NCI-H2227 (cell line): ENCODE measurements around the gene DES.

Source experiments
- DNase-seq: peaks from one replicate; lab custom pipeline; 2025; ENCODE audit not compliant: unreplicated experiment; lab: John Stamatoyannopoulos, UW

The DES gene

GRCh38 chr2:219437690-219438206 is 19.6 kb downstream of the DES start:
- DNase-seq = no peak

GRCh38 chr2:219438453-219438852 is 20.3 kb downstream of the DES start:
- no peak for DNase-seq

GRCh38 chr2:219439506-219439905 is 21.3 kb downstream of the DES start:
- no peak for DNase-seq

DNA sequence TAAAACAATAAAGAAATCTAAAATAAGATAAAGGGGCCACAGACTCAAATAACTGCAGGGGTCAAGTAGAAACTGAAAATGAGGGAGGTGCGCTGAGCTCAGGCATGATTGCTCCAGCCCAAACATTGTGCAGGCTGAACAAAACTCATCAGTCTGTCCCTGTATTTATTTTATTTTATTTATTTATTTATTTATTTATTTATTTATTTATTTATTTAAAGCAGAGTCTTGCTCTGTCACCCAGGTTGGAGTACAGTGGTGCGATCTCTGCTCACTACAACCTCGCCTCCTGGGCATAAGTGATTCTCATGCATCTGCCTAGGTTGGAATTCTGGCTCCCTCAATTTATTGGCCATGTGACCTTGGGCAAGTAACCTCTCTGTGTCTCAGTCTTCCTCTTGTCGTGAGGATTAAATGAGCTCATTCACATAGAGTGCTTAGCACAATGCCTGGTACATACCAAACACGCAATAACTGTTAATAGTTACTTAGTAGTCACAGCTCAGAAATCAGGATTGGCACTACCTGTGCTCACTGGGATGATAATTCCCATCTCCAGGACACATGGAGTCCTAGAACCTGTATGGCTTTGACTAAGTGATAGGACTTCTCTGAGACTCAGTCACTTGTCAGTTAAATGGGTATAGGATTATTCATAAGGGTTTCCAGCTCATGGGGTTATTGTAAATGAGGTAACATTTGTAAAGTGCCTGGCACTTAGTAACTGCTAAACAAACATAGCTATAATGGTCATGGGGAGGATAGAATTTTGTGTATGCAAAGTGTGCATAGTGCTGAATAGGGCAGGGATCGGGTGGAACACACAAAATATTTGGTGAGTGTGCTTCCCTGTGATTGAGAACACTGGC is 22.4 kb downstream of the DES start:
- DNase-seq = no peak

- peak; percentile 74 for DNase-seq
Observed at GRCh38 chr2:219441451-219442255, 23.5 kb downstream of the DES start.

DNA sequence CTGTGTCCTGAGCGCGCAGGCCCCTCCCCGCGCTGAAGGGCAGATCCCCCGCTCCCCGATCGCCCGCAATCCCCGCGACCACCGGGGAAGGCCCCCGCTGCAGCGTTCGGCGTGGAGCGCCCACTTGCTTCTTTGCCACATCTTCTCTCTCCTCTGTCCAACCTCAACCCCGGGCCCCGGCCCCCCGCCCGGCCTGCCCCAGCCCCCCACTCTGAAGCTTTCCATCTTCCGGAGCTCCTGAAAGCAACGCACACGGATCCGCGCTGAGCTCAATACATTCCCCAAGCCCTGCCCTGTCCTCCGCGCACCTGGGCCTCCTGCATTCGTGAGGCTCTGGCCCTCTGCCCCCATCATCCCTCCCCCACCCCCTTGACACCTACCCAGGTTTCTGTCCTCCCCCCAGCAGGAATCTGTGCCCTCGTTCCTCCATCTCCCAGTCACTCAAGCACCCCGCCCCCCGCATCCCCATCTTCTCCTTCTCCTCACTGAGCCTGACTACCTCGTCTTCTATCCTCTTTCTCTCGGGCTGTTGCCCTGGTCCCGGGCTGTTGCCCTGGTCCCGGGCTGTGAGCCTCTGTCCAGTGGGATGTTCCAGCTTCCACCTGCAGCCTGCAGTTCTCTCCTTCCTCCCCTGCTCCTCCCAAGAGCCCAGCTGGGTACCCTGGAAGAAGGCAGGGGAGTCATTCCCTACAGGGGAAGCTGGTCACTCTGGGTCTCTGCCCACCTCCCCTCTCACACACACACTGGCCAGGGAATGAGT is 24.3 kb downstream of the DES start:
- DNase-seq = no peak

- no peak for DNase-seq
Observed at GRCh38 chr2:219443016-219443696, 25.0 kb downstream of the DES start.

DNA sequence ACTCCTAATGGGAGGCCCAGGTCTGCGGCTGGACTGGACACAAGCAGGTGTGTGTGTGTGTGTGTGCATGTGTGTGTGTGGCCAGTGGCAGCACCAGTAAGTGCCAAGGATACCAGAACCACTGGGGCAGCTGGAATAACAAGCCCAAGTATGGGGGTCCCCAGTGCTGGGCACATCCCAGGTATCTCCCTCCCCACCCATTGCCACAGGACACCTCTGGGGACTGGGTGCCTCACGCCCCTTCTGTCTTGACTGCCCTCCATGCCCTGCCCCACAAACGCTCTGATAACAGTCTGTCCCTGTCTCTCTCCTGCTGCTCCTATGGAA is 25.5 kb downstream of the DES start:
- no peak for DNase-seq

DNA sequence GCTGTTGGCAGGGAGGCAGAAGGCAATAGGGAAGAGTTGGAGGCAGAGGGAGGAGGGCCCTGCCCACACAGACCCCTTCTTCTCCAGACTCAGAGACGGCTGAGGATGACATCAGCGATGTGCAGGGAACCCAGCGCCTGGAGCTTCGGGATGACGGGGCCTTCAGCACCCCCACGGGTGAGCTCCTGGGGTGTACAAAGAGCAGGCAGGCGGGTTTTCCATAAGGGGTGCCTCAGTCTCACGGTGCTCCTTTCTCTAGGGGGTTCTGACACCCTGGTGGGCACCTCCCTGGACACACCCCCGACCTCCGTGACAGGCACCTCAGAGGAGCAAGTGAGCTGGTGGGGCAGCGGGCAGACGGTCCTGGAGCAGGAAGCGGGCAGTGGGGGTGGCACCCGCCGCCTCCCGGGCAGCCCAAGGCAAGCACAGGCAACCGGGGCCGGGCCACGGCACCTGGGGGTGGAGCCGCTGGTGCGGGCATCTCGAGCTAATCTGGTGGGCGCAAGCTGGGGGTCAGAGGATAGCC is 26.5 kb downstream of the DES start:
- no peak for DNase-seq

DNA sequence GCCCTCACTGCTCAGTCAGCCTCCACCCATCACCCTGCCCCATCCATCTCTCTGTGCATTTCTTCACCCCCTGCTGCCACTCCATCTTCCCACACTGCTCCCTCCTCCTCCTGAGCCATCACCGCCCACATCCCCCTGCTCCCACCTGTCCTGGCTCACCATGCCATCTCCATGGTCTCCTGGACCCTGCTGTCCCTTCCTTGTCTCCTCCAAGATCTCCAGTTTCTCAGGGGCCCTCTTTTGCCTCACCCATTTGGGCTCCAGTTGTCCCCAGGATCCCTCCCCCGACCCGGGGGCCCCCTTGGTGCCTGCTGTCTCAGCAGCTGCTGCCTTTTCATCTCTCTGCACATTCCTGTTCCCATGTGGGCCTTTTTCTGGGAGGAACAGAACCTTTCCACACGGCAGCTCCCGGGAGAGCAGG is 27.1 kb downstream of the DES start:
- DNase-seq = no peak

DNA sequence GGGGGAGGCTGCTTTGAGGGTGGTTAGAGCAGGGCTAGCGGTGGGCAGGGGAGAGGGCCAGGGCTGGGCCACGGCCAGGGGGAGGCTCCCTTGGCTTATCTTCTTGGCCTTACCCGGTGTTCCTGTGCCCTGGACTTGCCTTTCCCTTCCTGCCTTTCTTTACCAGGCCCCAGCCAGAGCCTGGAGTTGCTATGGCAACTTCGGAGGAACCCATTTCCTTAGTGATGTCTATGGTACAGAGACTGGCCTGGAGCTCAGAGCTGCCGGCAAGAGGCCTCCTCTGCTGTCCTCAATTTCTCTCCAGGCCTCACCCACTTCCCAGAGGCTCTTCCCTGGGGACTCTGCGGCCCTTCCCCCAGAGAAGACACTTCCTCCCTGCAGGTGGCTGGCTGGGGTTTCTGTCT is 27.9 kb downstream of the DES start:
- DNase-seq = peak; percentile 76

DNA sequence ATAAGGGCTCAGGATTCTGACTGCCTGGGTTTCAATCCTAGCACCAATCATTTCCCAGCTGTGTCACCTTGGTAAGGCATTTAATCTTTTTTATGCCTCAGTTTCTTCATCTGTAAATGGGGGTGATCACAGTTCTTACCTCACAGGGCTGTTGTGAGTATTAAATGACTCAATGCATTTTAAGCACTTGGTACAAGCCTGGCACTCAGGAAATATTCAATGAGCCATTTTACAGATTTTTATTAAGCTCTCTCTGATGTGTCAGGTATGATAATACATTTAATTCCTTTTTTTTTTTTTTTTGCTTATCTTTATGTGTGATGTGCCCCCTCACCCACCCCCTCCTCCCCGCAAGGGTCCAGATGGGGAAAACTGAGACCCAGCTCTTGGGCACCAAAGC is 28.5 kb downstream of the DES start:
- no peak for DNase-seq

- no peak for DNase-seq
Observed at GRCh38 chr2:219447242-219448098, 29.3 kb downstream of the DES start.

DNA sequence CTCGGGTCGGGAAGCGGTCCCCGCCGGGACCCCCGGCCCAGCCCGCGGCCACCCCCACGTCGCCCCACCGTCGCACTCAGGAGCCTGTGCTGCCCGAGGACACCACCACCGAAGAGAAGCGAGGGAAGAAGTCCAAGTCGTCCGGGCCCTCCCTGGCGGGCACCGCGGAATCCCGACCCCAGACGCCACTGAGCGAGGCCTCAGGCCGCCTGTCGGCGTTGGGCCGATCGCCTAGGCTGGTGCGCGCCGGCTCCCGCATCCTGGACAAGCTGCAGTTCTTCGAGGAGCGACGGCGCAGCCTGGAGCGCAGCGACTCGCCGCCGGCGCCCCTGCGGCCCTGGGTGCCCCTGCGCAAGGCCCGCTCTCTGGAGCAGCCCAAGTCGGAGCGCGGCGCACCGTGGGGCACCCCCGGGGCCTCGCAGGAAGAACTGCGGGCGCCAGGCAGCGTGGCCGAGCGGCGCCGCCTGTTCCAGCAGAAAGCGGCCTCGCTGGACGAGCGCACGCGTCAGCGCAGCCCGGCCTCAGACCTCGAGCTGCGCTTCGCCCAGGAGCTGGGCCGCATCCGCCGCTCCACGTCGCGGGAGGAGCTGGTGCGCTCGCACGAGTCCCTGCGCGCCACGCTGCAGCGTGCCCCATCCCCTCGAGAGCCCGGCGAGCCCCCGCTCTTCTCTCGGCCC is 30.1 kb downstream of the DES start:
- no peak for DNase-seq

DNA sequence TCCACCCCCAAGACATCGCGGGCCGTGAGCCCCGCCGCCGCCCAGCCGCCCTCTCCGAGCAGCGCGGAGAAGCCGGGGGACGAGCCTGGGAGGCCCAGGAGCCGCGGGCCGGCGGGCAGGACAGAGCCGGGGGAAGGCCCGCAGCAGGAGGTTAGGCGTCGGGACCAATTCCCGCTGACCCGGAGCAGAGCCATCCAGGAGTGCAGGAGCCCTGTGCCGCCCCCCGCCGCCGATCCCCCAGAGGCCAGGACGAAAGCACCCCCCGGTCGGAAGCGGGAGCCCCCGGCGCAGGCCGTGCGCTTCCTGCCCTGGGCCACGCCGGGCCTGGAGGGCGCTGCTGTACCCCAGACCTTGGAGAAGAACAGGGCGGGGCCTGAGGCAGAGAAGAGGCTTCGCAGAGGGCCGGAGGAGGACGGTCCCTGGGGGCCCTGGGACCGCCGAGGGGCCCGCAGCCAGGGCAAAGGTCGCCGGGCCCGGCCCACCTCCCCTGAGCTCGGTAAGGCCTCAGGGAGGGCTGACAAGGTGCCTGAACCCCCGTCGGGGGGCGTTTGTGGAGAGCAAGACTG is 30.7 kb downstream of the DES start:
- no peak for DNase-seq

DNA sequence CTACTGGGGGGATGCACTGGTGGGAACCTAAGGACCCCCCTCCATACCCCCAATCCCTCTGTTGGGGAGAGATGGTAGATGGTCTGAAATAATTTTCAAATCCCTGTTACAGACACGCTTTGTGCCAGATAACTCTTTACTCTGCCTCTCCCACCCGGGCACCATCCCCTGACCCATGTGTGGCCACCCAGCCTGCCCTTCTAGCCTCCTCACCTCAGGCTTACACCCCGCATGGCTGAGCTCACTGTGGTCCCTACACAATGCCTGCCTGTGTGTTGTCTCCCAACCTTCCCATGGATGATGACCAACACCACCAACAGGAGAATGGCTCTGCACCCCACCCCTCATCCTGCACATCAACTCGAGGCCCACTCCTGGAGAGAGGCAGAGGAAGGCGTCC is 31.4 kb downstream of the DES start:
- no peak for DNase-seq

DNA sequence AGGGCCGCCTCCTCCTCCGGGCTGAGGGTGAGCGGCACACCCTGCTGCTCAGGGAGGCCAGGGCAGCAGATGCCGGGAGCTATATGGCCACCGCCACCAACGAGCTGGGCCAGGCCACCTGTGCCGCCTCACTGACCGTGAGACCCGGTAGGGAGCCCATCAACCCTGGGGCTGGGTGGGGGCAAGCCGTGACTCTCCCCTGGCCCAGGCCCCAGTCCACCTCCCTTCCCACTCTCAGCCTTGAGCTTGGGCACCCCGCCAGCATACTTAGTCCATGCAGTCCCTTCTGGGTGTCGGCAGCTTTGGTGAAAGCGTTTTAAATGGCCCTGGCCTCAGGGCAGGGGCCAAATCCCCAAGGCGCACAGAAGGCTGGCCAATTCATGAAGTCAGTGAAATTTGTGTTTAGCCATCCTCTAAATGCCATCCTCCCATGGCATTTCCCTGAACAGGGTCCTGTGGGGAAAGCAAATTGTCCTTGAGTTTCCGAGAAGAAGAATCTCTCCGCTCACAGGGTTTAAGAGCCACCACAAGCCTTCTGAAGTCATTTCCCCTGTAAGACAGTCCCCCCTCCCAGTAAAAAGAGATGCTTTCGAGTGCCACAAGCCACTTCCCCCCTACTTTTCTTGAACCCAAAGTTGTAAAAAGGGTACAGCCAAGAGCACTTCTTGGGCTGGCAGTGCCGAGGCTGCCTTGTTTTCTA is 33.6 kb downstream of the DES start:
- no peak for DNase-seq
